Measurements from ENCODE around the gene PSD4. TPM values are rescaled to one million over a fixed set of nuclear protein-coding genes. Genes with fewer than 3 reads are reported as not detected.

PSD4 gene
- polyA plus RNA-seq, 1 of the 3 experiments (the other 2 are of a cell fraction), result 0.35 TPM

GRCh38 chr2:113126845-113127645, 46.7 kb upstream of the PSD4 start, which contains the start of gene IL1RN (continued):
- no peak for TF ChIP-seq REST (IDR thresholded peaks at IDR 0.05; ENCODE audit: low read depth, low read length)

DNA sequence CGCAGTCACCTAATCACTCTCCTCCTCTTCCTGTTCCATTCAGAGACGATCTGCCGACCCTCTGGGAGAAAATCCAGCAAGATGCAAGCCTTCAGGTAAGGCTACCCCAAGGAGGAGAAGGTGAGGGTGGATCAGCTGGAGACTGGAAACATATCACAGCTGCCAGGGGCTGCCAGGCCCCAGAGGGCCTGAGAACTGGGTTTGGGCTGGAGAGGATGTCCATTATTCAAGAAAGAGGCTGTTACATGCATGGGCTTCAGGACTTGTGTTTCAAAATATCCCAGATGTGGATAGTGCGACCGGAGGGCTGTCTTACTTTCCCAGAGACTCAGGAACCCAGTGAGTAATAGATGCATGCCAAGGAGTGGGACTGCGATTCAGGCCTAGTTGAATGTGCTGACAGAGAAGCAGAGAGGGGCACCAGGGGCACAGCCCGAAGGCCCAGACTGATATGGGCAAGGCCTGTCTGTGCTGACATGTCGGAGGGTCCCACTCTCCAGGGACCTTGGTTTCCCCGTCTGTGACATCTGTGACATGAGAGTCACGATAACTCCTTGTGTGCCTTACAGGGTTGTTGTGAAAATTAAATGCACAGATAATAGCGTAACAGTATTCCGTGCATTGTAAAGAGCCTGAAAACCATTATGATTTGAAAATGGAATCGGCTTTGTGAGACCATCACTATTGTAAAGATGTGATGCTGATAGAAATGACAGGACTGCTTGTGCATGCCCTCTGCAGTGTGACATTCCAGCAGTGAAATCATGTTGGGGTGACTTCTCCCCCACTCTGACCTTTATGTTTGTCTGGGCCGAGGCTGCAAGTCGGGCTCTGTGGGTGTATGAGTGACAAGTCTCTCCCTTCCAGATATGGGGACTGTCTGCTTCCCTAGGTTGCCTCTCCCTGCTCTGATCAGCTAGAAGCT, 45.9 kb upstream of the PSD4 start:
- Histone ChIP-seq H3K27ac (ENCODE audit: low read depth in 2 of 2, low read length in 1 of 2) (no peak overlapping the region), H3F3A (replicated peaks; ENCODE audit: insufficient read depth) (no peaks in the 10 kb centered on the region), H3K4me2 (no peak overlapping the region), H3K36me3 (replicated peaks in 1 of 2; ENCODE audit: control insufficient read depth in 1 of 2, insufficient read depth in 2 of 2, low read length in 1 of 2) (no peaks in the 10 kb centered on the region), H3K79me2 (ENCODE audit: insufficient read depth) (no peaks in the 10 kb centered on the region), H3K9me3 (no peaks in the 10 kb centered on the region), H4K20me1 (ENCODE audit: insufficient read depth) (no peaks in the 10 kb centered on the region), H3K9ac (no peak overlapping the region), H3K4me1 (ENCODE audit: control insufficient read depth in 1 of 2, insufficient read depth in 2 of 2, low read depth in 1 of 2, low read length in 1 of 2) (no peaks in the 10 kb centered on the region), H2AFZ (ENCODE audit: low read depth) (no peak overlapping the region), H3K4me3 (ENCODE audit: low read depth in 2 of 2, low read length in 1 of 2) (no peak overlapping the region), H3K9me2 (no peaks in the 10 kb centered on the region), H3K27me3 (ENCODE audit: insufficient read depth) (peaks cover 25% of the 10 kb centered on the region)
- ChIA-PET CTCF (interaction anchor here (0.8 to 7.4 kb wide), 3 partner anchors 10 to 71 kb away, joined by 3 to 51 read pairs (median 18); no protein-coding TSS in a partner anchor), POLR2A (no interaction called here)
- no peak for TF ChIP-seq GATA2 (CRISPR knock-in tag; IDR thresholded peaks at IDR 0.05)
- no peak for TF ChIP-seq NFIC (IDR thresholded peaks at IDR 0.05; ENCODE audit: borderline replicate concordance)
- no peak for TF ChIP-seq TAF1 (IDR thresholded peaks at IDR 0.05; ENCODE audit: borderline replicate concordance, low read depth, low read length)
- TF ChIP-seq NRF1 (IDR thresholded peaks at IDR 0.05; ENCODE audit: low read depth, low read length), result no peak
- no peak for TF ChIP-seq JUND (IDR thresholded peaks at IDR 0.05)
- TF ChIP-seq, protein P1, sequence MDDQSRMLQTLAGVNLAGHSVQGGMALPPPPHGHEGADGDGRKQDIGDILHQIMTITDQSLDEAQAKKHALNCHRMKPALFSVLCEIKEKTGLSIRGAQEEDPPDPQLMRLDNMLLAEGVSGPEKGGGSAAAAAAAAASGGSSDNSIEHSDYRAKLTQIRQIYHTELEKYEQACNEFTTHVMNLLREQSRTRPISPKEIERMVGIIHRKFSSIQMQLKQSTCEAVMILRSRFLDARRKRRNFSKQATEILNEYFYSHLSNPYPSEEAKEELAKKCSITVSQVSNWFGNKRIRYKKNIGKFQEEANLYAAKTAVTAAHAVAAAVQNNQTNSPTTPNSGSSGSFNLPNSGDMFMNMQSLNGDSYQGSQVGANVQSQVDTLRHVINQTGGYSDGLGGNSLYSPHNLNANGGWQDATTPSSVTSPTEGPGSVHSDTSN (IDR thresholded peaks at IDR 0.05), result no peak
- TF ChIP-seq GABPA (IDR thresholded peaks at IDR 0.05; ENCODE audit: low read depth), result no peak
- TF ChIP-seq, protein P2, sequence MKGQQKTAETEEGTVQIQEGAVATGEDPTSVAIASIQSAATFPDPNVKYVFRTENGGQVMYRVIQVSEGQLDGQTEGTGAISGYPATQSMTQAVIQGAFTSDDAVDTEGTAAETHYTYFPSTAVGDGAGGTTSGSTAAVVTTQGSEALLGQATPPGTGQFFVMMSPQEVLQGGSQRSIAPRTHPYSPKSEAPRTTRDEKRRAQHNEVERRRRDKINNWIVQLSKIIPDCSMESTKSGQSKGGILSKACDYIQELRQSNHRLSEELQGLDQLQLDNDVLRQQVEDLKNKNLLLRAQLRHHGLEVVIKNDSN (IDR thresholded peaks at IDR 0.05; ENCODE audit: borderline replicate concordance, low read depth), result no peak
- no peak for TF ChIP-seq YY1 (IDR thresholded peaks at IDR 0.05; ENCODE audit: low read depth)
- TF ChIP-seq, protein P3, sequence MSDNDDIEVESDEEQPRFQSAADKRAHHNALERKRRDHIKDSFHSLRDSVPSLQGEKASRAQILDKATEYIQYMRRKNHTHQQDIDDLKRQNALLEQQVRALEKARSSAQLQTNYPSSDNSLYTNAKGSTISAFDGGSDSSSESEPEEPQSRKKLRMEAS (IDR thresholded peaks at IDR 0.05; ENCODE audit: low read depth), result no peak
- TF ChIP-seq, protein P4, sequence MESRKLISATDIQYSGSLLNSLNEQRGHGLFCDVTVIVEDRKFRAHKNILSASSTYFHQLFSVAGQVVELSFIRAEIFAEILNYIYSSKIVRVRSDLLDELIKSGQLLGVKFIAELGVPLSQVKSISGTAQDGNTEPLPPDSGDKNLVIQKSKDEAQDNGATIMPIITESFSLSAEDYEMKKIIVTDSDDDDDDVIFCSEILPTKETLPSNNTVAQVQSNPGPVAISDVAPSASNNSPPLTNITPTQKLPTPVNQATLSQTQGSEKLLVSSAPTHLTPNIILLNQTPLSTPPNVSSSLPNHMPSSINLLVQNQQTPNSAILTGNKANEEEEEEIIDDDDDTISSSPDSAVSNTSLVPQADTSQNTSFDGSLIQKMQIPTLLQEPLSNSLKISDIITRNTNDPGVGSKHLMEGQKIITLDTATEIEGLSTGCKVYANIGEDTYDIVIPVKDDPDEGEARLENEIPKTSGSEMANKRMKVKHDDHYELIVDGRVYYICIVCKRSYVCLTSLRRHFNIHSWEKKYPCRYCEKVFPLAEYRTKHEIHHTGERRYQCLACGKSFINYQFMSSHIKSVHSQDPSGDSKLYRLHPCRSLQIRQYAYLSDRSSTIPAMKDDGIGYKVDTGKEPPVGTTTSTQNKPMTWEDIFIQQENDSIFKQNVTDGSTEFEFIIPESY (IDR thresholded peaks at IDR 0.05; ENCODE audit: borderline replicate concordance, low read depth), result no peak
- no peak for TF ChIP-seq SIN3A (IDR thresholded peaks at IDR 0.05; ENCODE audit: borderline replicate concordance, low read depth, low read length)
- no peak for TF ChIP-seq FOXJ3 (CRISPR knock-in tag; IDR thresholded peaks at IDR 0.05)
- TF ChIP-seq CTCF (IDR thresholded peaks at IDR 0.05), result no peak
- TF ChIP-seq SMC3 (IDR thresholded peaks at IDR 0.05; ENCODE audit: low read depth, low read length), result no peak
- no peak for TF ChIP-seq ELF1 (IDR thresholded peaks at IDR 0.05)
- WGBS (ENCODE audit: low lambda C conversion rate), result 31% methylated on average over 12 of the region's 15 CpGs
- DNase-seq, result no peak

Data from SK-N-SH (cell line).